Measurements from ENCODE around the gene DMD.

Gene DMD

DNA sequence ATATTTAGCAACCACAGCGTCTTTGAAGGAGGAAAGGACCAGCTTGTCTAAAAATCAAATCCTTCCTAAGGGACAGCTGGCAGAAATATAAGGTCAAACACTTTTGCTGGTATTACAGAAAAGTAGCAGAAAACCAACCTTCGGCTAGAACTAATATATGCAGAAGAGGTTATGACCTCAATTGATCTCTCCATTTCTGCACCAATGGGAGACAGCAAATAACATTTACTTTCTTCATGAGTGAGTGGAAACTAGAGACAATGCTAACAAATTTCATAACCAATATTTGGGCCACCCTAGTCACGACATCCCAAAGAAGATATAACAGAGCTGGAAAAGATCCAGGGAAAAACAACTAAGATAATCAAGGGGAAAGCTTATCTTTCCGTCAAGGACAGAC is 1892.5 kb downstream of the DMD start:
- DNase-seq = no peak

DNA sequence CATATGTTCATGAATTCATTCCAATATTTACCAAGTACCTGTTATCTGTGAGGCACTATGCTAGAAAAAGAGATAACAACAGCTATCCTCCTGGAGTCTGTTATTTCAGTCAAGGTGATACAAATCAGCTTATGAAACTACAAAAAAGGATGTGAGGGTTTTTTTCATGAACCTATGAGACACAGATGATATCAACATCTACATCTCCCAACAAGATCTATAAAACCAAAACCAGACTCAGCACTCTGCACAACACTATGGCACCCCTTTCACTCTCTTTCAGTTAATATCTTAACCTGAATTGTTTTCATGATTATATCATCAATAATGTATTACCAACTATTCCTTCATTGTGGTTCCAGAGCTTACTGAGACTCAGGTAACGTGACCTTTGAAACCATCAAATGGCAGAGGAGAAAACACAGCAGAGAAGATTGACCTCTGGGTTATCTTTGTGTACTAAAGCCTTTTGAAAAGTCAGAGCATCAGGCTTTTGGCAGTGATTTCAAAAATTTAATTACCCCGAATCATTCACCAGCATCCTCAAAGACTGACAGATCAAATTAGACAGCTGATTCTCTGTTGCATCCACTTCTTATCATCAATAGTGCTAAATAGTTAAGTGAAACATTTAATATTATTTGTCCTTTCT is 1894.9 kb downstream of the DMD start:
- no peak for DNase-seq

GRCh38 chrX:31314921-31315320 is 1896.4 kb downstream of the DMD start:
- DNase-seq = no peak

- no peak for DNase-seq
Observed at GRCh38 chrX:31307952-31308351, 1903.4 kb downstream of the DMD start.

DNA sequence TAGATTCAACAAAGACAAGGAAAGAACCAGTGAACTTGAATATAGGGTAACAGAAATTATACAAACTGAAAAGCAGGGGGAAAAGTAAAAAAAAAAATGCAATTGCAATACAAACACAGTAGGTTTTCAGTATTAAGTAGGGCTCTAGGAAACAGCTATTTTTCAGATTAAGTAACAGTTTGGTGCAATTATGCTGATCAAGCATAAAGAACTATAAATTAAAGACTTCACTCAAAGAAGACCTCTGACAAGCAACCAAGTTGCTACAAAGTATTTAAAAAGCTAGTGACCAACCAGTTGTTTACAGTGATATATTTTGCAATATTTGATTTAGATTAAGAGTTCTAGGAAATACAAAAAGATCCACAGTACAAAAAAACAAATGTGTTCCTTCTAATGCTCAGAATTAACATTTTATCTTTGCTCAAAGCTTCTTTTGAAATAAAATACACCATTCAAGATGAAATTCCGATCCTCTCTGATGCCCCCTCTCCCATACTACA is 1908.7 kb downstream of the DMD start:
- no peak for DNase-seq

DNA sequence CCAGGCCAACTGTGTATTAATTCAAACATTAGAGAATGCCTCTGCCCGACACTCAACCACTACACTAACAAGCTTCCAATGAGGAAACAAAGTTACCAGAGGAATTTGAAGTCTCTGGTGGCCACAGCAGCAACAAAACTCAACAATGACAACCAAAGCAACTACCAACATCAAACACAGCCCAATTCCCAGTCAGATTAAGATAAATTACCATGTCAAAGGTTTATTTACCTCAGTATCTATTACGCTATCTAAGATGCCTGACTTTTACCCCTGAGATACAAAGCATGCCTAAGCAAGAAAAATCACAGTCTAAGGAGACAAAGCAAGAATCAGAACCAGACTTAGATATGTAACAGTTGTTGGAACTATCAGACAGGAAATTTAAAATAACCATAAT is 1909.4 kb downstream of the DMD start:
- DNase-seq = no peak

DNA sequence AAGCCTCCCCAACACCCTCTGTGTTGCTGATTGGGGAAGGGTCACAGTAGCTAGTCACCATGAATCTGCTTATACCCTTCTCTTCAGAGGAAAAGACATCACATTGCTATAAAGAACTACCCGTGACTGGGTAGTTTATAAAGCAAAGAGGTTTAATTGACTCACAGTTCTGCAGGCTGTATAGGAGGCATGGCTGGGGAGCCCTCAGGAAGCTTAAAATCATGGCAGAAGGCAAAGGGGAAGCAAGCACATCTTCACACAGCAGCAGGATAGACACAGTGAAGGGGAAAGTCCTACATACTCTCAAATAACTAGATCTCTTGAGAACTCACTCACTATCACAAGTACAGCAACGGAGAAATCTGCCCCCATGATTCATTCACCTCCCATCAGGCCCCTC is 1910.1 kb downstream of the DMD start:
- no peak for DNase-seq

DNA sequence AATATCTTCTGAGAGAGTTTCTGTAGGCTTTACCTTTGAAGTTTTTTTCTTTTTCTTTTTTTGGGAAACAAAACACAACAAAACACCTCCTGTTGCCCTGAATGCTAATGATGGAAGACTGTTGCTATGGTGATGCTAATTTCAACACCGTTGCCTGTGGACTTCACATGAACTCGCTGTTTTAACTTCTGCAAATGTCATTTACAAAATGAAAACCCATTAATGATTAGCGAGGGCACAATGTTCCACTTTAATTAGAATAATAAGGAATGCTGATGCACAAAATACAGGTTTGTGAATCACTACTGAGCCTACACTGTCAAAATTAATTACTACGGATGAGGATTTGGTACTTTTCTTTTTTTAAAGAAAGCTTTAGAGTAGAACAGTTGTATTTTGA is 1912.4 kb downstream of the DMD start:
- no peak for DNase-seq

GRCh38 chrX:31297881-31298280 is 1913.5 kb downstream of the DMD start:
- no peak for DNase-seq

- no peak for DNase-seq
Observed at GRCh38 chrX:31294475-31294874, 1916.9 kb downstream of the DMD start.

DNA sequence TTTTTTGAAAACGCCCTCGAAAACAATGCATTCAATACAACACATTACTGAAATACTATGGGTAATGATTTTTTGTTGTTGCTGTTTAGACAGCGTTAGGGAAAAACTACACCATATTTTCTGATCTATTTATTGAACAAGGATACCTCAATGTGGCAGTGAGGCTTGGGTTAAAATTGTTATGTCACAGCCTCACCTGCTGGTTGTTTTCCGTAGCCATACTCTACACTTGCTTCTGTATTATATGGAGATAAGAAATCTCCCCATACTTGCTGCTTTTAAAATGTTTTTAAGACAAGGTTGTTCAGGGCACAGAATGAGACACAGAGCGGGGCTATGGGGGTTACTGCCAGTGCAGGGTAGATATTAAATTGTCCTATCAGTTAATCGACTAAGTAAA is 1917.9 kb downstream of the DMD start:
- DNase-seq = peak in 2 of 3 donors; percentile 1 to 30

- DNase-seq = no peak
Observed at GRCh38 chrX:31291131-31291530, 1920.2 kb downstream of the DMD start.

DNA sequence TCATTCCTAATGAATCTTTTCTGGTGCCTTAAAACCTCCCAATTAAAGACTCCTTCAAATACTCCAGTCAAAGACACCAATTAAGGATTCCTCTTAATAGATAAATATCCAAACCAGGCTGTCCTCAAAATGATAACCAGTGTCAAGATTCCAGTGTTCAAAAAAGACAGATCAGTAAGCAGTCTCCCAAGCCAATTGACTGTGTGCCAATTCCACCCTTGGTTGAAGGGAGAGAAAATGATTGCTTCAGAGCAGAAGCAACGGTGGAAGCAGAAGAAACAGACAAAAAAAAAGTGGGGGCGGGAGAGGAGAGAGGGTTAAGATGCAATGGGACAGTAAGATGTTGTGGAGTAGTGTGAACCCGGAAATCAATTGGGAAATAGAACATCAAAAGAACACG is 1923.5 kb downstream of the DMD start:
- no peak for DNase-seq

DNA sequence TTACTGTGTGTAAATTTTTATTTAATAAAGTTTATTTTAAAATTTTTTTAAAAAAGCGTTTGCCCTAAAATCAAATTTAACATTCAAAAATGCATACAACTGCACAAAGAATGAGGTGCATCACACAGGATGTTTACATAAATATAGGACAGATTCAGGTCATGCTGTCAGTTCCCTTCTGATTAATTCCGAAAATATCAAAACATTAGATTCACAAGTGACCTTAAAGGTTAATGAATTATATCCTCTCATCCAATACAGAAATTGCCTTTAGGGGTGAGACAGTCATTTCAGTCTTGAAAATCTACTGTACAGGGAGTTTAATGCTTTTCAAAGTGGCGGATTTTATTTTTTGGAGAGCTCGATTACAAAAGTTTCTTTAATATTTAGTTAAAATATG is 1930.8 kb downstream of the DMD start:
- no peak for DNase-seq

GRCh38 chrX:31279359-31279758 is 1932.0 kb downstream of the DMD start:
- DNase-seq = no peak

DNA sequence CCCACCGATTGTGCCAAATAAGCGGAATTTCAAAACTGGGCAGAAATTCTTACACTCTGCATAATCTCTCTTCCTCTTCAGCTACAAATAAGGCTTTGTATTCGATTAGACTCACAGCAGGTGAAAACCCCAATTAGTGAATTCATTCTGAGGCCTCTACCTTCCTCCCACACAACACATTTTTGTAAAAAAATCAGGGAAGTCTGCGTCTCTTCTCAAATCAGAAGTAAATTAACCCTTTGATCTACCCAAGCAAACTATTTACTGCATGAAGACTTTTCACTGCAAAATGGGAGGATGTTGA is 1938.9 kb downstream of the DMD start:
- DNase-seq = no peak

DNA sequence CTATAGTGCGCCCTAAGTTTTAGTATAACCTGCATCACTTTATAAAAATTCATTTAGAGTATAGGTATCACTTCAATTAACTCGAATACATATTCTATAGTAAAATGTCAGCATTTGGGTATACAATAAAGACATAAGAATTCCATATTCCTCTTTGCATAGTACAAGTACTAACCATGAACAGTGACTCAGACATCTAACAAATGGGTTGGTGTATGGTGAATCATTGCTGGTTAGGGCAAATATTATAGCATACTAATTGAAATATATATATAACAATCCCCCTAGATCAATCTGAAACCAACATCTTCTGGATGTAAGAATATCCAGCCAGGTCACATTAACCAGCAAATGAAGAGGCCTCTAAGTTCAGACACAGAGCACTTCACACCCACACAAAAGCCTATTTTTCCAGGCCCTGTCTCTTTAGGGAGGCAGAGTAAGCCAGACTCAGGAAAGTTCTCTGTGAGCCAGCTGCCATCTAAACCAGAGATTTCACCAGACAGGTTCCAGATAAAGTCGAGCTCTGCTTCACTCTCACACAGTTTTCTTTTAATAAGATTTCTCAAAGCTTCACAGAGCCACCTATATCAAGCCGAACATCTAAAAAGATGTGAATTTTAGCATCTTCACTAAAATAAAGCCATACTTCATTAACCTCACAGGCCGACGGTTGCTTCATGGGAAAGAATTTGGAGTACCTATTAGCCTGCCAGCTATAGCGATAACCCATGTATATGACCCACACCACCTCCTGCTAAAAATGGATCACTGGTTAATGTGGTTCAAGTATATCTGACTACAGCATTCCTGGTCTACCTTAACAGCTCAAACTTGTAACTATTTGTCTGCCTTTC is 1939.5 kb downstream of the DMD start:
- DNase-seq = no peak

DNA sequence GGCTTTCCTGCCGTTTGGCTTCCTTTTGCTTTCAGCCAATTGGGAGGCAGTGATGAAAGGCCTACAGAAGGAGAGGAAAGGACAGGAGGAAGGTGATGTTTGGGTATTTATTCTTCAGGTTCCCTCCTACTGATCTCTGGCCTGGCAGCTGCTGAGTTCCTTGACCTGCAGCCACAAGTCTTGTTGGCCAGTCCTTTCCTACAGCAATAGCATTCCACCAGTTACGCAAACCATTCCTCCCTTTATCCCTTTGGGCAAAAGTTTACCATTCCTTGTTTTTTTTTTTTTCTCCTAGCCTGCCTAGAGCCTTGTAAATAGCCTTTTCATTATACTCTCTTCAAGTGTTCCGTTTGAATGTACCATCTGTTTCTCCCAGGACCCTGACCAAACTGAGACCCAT is 1941.4 kb downstream of the DMD start:
- DNase-seq = no peak

GRCh38 chrX:31268359-31268758 is 1943.0 kb downstream of the DMD start:
- DNase-seq = no peak

GRCh38 chrX:31266203-31267076 is 1944.9 kb downstream of the DMD start:
- DNase-seq = peak; percentile 18 to 49 (median 48)

- DNase-seq = no peak
Observed at GRCh38 chrX:31265383-31265782, 1946.0 kb downstream of the DMD start.

GRCh38 chrX:31260351-31260750 is 1951.0 kb downstream of the DMD start:
- DNase-seq = no peak

DNA sequence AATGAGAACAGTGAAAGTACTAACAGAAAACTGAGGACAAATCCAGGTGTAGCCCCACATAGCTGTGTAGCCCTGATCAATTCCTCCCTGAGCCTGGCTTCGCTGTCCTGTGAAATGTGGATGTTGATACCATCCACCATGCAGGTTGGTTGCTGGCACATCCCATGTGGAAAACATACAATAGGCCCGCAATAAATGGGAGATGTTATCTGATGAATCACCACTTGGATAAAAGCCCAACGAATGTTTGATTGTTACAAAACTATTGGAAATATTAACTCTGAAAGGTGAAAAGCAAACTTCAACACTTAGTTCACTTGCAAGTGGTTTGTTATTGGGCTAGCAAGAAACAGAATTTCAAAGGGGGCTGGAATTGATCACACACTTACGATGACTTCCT is 1953.2 kb downstream of the DMD start:
- DNase-seq = no peak
